ENCODE results near the gene GREB1.

Gene GREB1

DNA sequence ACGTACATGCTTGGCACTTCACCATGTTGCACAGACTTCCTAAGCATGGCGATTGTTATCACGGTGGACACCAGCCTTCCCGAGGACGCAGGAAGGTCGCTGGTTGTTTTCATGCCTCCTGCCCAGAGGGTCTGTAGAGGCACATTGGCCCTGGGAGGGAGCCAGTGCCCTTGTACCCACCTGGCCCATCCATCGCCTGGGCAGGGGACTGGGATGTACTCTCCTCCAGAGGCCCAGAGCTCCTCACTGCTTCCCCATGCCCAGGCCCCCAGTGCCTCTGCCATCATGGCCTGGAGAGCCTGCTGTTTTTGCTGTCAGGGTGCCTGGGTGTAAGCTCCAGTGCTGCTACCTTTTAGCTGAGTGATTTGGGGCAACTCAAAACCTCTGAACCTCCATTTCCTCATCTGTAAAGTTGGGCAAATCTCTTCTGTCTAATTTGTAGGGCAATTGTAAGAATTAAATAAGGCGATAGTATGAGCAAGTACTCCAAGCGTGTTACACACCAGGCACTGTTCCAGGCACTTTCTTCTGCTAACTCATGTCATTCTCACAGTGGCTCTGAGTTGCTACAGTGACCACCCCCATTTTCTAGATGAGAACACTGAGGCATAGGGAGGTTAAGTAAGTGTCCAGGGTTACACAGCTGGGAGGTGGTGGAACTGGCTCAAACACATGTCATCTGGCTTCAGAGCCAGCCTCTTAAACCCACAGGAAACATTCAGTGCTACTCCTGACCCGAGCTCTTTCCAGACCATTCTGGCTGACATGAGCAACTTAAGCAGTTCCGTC lies 45.3 kb downstream of the GREB1 start:
- H3K9ac ChIP-seq (ENCODE audit: low read length) = no peak overlapping the region
- H3K4me2 ChIP-seq (ENCODE audit: low read depth, low read length, poor library complexity, severe bottlenecking) = no peak overlapping the region
- H4K20me1 ChIP-seq (ENCODE audit: low read depth, low read length) = no peaks in the 10 kb centered on the region
- H3K27ac ChIP-seq (ENCODE audit: low read depth, low read length) = no peak overlapping the region
- no peak overlapping the region for H3K4me3 ChIP-seq (ENCODE audit: insufficient read depth, low read length, poor library complexity, severe bottlenecking)
- no peak overlapping the region for H2AFZ ChIP-seq (ENCODE audit: low read depth, low read length, severe bottlenecking)
- no peaks in the 10 kb centered on the region for H3K9me3 ChIP-seq (ENCODE audit: insufficient read depth, low read length)
- no peak for TF ChIP-seq CTCF (IDR thresholded peaks at IDR 0.05; ENCODE audit: insufficient read depth, low read length, poor library complexity, severe bottlenecking)
- TF ChIP-seq EZH2phosphoT487 (conservative IDR thresholded peaks at IDR 0.05; ENCODE audit: low read length) = no peak
- no peaks in the 10 kb centered on the region for H3K79me2 ChIP-seq (ENCODE audit: insufficient read depth, low read length)
- no peaks in the 10 kb centered on the region for H3K36me3 ChIP-seq (ENCODE audit: low read length)
- no peaks in the 10 kb centered on the region for H3K27me3 ChIP-seq (ENCODE audit: low read length)
- no peaks in the 10 kb centered on the region for H3F3A ChIP-seq (ENCODE audit: insufficient read depth)
- H3K9me2 ChIP-seq (replicated peaks; ENCODE audit: insufficient read depth, low read length) = no peaks in the 10 kb centered on the region

DNA sequence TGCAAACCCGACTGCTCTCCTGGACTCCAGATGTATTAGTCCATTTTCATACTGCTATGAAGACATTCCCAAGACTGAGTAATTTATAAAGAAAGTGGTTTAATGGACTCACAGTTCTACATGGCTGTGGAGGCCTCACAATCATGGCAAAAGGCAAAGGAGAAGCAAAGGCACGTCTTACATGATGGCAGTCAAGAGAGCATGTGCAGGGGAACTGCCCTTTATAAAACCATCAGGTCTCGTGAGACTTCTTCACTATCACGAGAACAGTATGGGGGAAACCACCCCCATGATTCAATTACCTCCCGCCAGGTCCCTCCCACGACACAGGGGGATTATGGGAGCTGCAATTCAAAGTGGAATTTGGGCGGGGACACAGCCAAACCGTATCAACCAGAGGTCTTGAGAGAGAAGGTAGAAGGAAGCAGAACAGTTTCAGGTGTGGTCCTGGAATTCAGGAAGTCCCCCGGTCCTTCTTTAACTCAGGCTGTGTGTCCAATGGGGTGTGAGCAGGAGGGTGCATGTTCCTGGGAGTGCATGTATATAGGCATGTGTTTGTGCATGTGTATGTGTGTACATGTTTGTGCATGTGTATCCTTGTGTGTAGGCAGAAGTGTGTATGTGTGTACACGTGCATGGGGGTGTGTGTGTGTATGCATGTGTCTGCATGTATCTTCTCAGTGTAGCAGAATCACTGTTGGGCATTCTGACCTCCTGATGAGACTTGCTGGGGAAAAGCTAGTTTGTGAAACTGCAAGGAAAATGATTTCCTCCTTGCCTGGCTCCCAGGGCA lies 46.2 kb downstream of the GREB1 start:
- Histone ChIP-seq H4K20me1 (ENCODE audit: low read depth, low read length) (no peaks in the 10 kb centered on the region), H3K9me3 (ENCODE audit: insufficient read depth, low read length) (no peaks in the 10 kb centered on the region), H3K4me2 (ENCODE audit: low read depth, low read length, poor library complexity, severe bottlenecking) (no peak overlapping the region), H3F3A (ENCODE audit: insufficient read depth) (no peaks in the 10 kb centered on the region), H3K79me2 (ENCODE audit: insufficient read depth, low read length) (no peaks in the 10 kb centered on the region), H3K27me3 (ENCODE audit: low read length) (no peaks in the 10 kb centered on the region), H3K36me3 (ENCODE audit: low read length) (no peaks in the 10 kb centered on the region), H3K9ac (ENCODE audit: low read length) (no peak overlapping the region), H3K27ac (ENCODE audit: low read depth, low read length) (no peak overlapping the region), H3K9me2 (replicated peaks; ENCODE audit: insufficient read depth, low read length) (no peaks in the 10 kb centered on the region), H2AFZ (ENCODE audit: low read depth, low read length, severe bottlenecking) (no peak overlapping the region), H3K4me3 (ENCODE audit: insufficient read depth, low read length, poor library complexity, severe bottlenecking) (no peak overlapping the region)
- TF ChIP-seq CTCF (IDR thresholded peaks at IDR 0.05; ENCODE audit: insufficient read depth, low read length, poor library complexity, severe bottlenecking) (no peak), EZH2phosphoT487 (conservative IDR thresholded peaks at IDR 0.05; ENCODE audit: low read length) (no peak)

DNA sequence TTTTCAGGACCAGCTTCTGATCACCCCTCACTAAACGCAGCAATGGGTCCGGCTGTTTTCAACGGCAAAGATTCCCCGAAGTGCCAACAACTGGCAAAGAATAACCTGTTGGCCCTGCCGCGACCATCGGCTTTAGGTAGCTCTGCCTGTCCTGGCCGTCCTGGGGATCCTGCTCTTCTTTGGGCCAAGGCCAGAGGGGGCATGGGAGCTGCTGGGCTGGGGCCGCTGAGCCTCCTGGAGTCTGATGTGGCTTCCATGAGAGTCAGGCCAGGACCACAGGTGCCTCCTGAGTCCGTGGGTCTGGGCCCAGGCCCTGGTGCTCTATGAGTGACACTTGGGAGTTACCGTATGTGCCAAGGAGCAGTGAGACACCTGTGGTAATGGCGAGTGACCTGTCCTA lies 46.9 kb downstream of the GREB1 start:
- H3K36me3 ChIP-seq (ENCODE audit: low read length) = no peaks in the 10 kb centered on the region
- H3K4me2 ChIP-seq (ENCODE audit: low read depth, low read length, poor library complexity, severe bottlenecking) = no peak overlapping the region
- no peaks in the 10 kb centered on the region for H3K27me3 ChIP-seq (ENCODE audit: low read length)
- TF ChIP-seq CTCF (IDR thresholded peaks at IDR 0.05; ENCODE audit: insufficient read depth, low read length, poor library complexity, severe bottlenecking) = no peak
- no peak overlapping the region for H2AFZ ChIP-seq (ENCODE audit: low read depth, low read length, severe bottlenecking)
- no peaks in the 10 kb centered on the region for H4K20me1 ChIP-seq (ENCODE audit: low read depth, low read length)
- no peak overlapping the region for H3K9ac ChIP-seq (ENCODE audit: low read length)
- no peaks in the 10 kb centered on the region for H3K9me3 ChIP-seq (ENCODE audit: insufficient read depth, low read length)
- H3K79me2 ChIP-seq (ENCODE audit: insufficient read depth, low read length) = no peaks in the 10 kb centered on the region
- no peaks in the 10 kb centered on the region for H3F3A ChIP-seq (ENCODE audit: insufficient read depth)
- H3K27ac ChIP-seq (ENCODE audit: low read depth, low read length) = no peak overlapping the region
- no peaks in the 10 kb centered on the region for H3K9me2 ChIP-seq (replicated peaks; ENCODE audit: insufficient read depth, low read length)
- no peak overlapping the region for H3K4me3 ChIP-seq (ENCODE audit: insufficient read depth, low read length, poor library complexity, severe bottlenecking)
